Measurements from ENCODE around the gene CAMK1G.

CAMK1G gene

DNA sequence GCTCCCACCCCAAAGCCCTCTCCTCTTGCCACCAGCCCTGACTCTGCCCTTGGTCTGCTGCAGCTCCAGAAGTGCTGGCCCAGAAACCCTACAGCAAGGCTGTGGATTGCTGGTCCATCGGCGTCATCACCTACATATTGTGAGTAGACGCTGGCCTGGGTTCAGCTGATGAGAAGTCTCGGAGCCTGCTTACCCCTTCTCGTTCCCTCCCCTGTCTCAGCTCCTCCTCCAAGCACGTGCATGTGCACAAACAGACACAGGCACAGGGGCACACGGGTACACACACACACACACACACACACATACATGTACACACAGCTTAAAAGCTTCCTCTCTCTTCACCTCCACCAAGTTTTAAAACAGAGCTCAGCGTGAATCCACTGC, 24.3 kb downstream of the CAMK1G start:
- H3K27me3 ChIP-seq, result no peaks in the 10 kb centered on the region
- TF ChIP-seq, protein P1, sequence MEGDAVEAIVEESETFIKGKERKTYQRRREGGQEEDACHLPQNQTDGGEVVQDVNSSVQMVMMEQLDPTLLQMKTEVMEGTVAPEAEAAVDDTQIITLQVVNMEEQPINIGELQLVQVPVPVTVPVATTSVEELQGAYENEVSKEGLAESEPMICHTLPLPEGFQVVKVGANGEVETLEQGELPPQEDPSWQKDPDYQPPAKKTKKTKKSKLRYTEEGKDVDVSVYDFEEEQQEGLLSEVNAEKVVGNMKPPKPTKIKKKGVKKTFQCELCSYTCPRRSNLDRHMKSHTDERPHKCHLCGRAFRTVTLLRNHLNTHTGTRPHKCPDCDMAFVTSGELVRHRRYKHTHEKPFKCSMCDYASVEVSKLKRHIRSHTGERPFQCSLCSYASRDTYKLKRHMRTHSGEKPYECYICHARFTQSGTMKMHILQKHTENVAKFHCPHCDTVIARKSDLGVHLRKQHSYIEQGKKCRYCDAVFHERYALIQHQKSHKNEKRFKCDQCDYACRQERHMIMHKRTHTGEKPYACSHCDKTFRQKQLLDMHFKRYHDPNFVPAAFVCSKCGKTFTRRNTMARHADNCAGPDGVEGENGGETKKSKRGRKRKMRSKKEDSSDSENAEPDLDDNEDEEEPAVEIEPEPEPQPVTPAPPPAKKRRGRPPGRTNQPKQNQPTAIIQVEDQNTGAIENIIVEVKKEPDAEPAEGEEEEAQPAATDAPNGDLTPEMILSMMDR (IDR thresholded peaks at IDR 0.05), result no peak
- H3K4me1 ChIP-seq (ENCODE audit: control insufficient read depth in 1 of 2, insufficient read depth in 1 of 2, low read depth in 1 of 2, low read length in 1 of 2), result peaks cover 59 to 60% of the 10 kb centered on the region in 2 experiments
- no peak overlapping the region for H3K27ac ChIP-seq
- H3K36me3 ChIP-seq, result no peaks in the 10 kb centered on the region
- no peak overlapping the region for H3K4me3 ChIP-seq (ENCODE audit: low read depth in 1 of 2, low read length in 1 of 2)
- H3K9me3 ChIP-seq, result no peaks in the 10 kb centered on the region

DNA sequence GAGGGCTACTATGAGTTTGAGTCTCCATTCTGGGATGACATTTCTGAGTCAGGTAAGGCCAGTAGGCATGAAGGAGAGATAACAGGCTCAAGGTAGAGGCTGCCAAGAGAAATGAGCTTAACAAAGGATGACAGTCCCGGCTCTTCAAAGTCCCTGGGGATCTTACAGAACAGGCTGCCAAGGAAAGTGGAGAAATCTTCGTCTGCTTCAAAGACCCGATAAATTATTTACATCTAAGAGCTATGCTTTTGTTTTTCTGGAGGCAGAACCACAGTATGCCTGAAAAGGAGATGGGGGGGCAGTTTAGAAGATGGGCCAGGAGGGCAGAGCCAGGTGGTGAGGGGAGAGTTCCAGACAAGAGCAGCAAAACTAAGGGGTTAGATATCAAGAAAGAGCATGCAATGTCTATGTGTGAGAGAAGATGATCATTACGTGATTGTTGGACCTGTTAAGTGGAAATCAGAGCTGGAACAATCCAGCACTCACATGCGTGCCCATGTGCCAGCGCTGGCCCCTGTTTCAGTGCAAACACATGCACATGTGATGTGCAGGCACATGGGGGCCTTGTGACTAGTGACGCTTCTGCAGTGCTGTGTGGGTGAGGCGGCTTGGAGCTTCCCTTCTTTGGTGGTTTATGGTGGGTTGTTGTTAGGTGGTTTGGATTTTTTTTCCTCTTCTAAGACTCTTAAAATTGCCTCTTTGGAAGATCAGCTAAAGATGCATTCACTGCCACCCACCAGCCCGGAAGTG, 25.7 kb downstream of the CAMK1G start:
- Histone ChIP-seq H3K27ac (no peak overlapping the region), H3K4me3 (ENCODE audit: low read depth in 1 of 2, low read length in 1 of 2) (no peak overlapping the region), H3K27me3 (peaks cover 10% of the 10 kb centered on the region), H3K36me3 (no peaks in the 10 kb centered on the region), H3K4me1 (ENCODE audit: control insufficient read depth in 1 of 2, insufficient read depth in 1 of 2, low read depth in 1 of 2, low read length in 1 of 2) (peaks cover 49 to 52% of the 10 kb centered on the region in 2 experiments), H3K9me3 (no peaks in the 10 kb centered on the region)
- TF ChIP-seq, protein P1 (IDR thresholded peaks at IDR 0.05), result no peak

DNA sequence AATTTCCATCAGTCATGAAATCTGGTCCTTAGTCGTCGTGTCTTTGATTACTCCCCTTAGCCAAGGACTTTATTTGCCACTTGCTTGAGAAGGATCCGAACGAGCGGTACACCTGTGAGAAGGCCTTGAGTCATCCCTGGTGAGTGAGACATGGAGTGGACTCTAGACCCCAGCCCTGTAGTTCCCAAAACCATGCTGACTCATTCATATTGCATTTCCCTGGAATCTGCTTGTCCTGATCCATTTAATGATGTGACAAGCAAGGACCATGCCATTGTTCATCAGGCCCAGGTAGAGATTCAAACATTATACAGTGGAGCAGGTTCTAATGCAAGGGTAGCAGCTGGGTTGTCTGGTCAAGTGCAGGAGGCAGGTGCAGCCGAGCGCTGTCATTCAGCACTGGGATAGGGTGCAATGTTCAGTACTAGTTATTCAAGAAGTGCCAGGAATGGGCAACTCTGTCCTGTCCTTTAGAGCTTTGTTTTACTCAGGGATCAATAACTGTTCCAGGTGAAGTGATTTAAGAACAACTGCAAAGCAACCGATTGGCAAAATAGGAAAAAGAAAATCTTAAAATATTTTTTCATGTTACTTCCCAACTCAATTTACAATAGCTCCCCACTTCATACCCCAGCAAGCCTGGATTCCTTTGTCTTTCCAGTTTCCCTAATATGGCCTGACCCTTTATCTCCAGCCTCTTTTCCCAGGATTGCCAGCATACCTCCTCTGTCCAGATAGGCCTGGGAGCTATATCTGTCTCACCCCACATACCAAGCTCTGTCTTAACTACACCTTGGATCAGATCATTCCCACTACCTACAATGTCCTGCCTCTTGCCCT, 26.5 kb downstream of the CAMK1G start:
- H3K4me3 ChIP-seq (ENCODE audit: low read depth in 1 of 2, low read length in 1 of 2), result no peak overlapping the region
- H3K27ac ChIP-seq, result no peak overlapping the region
- TF ChIP-seq, protein P1 (IDR thresholded peaks at IDR 0.05), result no peak
- H3K36me3 ChIP-seq, result no peaks in the 10 kb centered on the region
- H3K27me3 ChIP-seq, result peaks cover 13% of the 10 kb centered on the region
- H3K4me1 ChIP-seq (ENCODE audit: control insufficient read depth in 1 of 2, insufficient read depth in 1 of 2, low read depth in 1 of 2, low read length in 1 of 2), result peaks cover 41 to 44% of the 10 kb centered on the region in 2 experiments
- H3K9me3 ChIP-seq, result no peaks in the 10 kb centered on the region

DNA sequence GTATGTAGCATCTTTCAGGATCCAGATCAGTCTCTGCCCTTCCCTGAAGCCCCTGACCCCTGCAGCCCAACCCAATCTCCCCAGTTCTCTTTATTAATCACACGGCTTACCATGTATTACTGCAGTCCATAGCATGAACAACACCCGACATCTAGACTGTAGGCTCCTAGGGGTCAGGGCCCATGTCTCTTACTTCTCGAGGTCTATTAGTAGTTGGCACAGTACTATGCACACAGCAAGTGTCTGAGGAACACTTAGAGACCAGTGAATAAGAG, 27.1 kb downstream of the CAMK1G start:
- Histone ChIP-seq H3K9me3 (no peaks in the 10 kb centered on the region), H3K4me1 (ENCODE audit: control insufficient read depth in 1 of 2, insufficient read depth in 1 of 2, low read depth in 1 of 2, low read length in 1 of 2) (peaks cover 35 to 38% of the 10 kb centered on the region in 2 experiments), H3K4me3 (ENCODE audit: low read depth in 1 of 2, low read length in 1 of 2) (no peak overlapping the region), H3K36me3 (no peaks in the 10 kb centered on the region), H3K27ac (no peak overlapping the region), H3K27me3 (peaks cover 18% of the 10 kb centered on the region)
- TF ChIP-seq, protein P1 (IDR thresholded peaks at IDR 0.05), result no peak

DNA sequence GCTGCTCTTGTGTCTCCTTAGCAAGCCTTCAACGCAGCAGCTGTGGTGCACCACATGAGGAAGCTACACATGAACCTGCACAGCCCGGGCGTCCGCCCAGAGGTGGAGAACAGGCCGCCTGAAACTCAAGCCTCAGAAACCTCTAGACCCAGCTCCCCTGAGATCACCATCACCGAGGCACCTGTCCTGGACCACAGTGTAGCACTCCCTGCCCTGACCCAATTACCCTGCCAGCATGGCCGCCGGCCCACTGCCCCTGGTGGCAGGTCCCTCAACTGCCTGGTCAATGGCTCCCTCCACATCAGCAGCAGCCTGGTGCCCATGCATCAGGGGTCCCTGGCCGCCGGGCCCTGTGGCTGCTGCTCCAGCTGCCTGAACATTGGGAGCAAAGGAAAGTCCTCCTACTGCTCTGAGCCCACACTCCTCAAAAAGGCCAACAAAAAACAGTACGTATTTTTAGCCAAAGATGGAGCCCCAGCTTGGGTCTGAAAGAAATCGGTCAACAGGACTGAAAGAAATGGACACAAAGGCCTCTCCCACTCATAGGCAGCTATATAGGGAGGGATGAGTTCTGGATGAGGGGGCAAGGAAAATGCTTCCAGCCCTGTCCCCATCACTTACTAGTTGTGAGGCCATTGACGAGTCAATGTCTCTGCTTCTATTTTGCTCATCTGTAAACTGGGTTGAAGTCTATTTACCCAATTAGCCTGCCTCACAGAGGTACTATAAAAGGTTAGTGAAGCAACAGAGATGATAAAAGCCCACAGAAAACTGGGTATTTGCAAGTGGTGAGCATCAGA, 28.5 kb downstream of the CAMK1G start:
- Histone ChIP-seq H3K27me3 (peaks cover 23% of the 10 kb centered on the region), H3K9me3 (no peaks in the 10 kb centered on the region), H3K27ac (no peak overlapping the region), H3K36me3 (no peaks in the 10 kb centered on the region), H3K4me3 (ENCODE audit: low read depth in 1 of 2, low read length in 1 of 2) (no peak overlapping the region), H3K4me1 (ENCODE audit: control insufficient read depth in 1 of 2, insufficient read depth in 1 of 2, low read depth in 1 of 2, low read length in 1 of 2) (peaks cover 21 to 24% of the 10 kb centered on the region in 2 experiments)
- TF ChIP-seq, protein P1 (IDR thresholded peaks at IDR 0.05), result no peak
